ENCODE results near the gene TMEM212.
"Not testable (repeated sequence)": the region's sequence is repeated elsewhere in the genome, so short reads cannot be mapped to it uniquely, and the experiment has no call there.

Gene TMEM212

DNA sequence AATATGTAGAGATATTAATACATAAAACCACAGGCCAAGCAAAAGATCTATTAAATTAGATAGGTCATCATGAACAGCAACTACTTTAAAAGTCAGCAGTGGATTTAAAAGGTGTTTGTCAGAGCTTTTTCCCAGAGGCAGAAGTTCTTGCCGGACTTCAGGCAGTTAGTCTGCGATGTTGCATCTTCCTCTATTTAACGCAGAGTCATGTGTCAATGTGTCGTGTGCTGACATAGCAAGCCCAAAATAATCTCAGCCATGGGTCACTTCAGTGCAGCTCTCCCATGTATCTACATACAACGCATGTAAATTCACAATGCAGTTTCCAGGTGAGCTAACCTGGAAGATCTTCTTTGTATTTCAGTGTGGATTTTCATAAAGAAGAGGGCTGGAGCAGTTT lies 8.0 kb upstream of the TMEM212 start:
- no peak for FAIRE-seq

DNA sequence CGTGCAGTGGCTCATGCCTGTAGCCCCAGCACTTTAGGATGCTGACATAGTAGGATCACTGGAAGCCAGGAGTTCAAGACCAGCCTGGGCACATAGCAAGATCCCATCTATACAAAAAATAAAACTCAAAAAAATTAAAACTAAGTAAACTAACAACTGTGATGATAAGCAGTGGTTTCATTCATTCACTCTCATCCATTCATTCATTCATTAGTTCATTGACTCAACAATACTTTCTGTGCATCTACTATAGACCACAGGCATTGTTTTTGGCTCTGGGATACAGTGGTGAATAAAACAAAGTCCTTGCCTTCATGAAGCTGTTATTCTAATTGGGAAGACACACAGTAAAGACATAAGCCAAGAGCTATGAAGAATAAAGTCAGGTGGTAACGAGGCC lies 7.5 kb upstream of the TMEM212 start:
- no peak for FAIRE-seq

DNA sequence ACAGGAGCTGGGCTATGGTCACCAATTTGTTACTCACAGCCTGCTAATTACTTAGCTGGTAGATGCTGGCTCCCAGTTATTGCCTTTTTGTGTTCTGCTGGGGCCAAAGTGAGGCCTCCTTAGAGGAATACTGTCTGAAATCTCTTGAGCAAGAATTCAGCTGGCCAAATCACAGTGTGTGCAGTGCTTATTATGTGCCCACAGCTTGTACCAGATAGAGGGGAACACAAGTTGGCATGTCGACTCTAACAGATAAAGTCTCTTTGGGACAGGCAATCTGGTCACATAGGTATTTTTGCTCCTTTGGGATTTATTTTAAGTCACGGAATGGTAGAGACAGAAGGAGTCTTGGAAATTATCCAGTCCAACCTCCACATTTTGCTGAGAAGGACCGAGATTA lies 6.3 kb upstream of the TMEM212 start:
- FAIRE-seq: no peak

DNA sequence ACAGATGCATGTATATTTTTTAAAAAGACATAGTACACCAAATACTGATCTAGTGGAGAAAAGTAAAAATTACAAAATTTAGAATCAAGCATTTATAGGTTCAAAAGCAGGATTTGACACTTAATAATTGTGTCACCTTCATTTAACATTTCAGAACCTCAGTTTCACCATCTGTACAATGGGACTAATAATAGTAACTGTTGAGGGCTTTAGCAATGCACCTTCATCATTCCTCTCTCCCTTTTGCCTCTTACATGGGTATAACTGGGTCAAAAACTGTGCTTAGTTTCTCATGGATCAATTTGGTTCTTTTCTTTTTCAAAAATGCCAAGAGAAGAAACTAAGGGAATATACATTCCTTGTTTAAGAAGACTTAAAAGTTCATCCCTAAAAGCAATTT lies 5.5 kb upstream of the TMEM212 start:
- no peak for FAIRE-seq

DNA sequence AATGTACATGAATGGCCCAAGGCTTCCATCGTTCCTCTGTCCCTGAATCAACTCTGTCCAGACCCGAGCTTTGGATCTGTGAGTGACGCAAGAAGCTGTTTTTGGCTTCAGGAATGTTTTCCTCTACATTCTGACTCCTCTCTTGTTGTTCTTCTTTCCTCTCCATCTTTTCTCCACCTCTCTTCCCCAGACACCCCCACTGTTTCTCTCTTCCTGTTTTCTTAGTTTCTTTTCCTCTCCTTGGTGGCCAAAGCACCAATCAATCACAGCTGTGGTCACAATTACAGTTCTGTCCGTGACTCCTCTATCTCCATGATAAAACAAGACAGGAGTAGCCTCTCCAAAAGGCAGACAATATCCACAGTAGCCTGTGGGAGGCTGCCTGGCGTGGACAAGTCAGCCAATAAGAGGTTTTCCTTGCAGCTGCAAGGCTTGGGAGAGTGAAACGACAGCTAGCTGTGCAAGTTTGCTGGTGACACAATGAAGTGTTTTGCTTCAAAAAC lies 4.9 kb upstream of the TMEM212 start:
- FAIRE-seq: no peak

DNA sequence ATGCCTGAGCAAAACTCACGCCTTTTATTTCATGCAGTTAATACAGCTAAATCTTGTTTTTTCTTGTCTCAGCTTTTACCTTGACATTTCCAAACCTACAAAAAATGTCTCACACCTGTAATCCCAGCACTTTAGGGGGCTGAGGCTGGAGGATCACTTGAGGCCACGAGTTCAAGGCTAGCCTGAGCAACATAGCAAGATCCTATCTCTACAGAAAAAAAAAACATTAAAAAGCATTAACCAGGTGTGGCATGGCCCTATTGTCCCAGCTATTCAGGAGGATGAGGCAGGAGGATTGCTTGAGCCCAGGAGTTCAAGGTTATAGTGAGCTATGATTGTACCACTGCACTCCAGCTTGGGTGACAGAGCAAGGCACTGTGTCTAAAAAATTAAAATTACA lies 3.9 kb upstream of the TMEM212 start:
- FAIRE-seq: no peak

GRCh38 chr3:171840445-171840810 lies 2.7 kb upstream of the TMEM212 start:
- no peak for FAIRE-seq

DNA sequence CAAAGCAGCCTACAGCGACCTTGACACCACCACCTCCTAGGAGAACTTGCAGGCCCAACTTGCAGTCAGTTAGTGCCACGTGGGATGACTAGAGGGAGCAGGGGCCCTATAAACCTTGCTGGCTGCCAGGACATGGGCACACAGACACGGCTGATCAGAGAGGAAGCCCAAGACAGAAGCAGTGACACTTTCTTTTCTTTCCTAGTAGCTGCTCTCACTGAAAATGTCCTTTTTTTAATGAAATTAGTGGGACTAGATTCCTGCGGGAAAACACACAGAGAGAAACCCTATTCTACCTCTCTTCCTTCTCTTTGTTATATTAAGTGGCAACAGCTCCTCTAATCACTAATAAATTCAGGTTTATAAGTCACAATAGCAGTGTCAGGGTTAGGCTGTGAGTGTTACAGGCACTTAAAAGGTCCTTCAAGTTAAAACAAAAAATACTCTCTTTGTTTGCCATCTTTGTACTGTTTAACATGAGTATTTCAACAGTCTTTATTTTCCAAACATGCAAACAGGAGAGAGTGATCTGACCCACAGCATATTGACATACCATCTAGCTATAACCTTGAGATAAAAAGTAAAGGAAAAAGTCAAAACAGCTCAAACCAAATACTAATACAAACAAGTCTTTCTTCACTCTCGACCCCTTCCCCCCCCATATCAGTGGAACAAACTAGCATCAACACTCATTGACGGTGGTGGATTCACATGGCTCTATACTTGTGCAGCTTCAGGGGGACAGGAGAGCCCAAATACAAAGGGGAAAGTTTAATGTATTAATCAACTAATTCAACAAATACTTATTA lies 2.1 kb upstream of the TMEM212 start:
- no peak for FAIRE-seq

GRCh38 chr3:171841620-171842000 lies 1.5 kb upstream of the TMEM212 start:
- FAIRE-seq: no peak

DNA sequence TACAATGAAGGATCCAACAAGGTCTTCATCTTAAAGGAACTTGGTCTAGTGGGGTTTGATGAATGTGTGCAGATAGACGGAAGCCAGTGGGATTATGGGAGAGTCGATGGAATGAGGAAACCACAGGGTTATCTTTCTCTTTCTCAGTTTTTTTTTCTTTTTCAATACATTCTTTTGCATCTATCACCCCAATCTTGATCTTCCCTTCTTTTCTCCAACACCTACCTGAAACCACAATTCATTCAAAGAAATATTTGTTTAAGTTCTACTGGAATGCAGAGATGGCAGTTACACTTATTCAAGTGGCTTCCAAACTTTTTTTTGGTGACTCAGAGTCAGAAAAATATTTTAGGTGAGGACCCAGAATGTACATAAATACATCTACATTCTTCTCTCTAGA lies 1.7 kb downstream of the TMEM212 start:
- no peak for FAIRE-seq

DNA sequence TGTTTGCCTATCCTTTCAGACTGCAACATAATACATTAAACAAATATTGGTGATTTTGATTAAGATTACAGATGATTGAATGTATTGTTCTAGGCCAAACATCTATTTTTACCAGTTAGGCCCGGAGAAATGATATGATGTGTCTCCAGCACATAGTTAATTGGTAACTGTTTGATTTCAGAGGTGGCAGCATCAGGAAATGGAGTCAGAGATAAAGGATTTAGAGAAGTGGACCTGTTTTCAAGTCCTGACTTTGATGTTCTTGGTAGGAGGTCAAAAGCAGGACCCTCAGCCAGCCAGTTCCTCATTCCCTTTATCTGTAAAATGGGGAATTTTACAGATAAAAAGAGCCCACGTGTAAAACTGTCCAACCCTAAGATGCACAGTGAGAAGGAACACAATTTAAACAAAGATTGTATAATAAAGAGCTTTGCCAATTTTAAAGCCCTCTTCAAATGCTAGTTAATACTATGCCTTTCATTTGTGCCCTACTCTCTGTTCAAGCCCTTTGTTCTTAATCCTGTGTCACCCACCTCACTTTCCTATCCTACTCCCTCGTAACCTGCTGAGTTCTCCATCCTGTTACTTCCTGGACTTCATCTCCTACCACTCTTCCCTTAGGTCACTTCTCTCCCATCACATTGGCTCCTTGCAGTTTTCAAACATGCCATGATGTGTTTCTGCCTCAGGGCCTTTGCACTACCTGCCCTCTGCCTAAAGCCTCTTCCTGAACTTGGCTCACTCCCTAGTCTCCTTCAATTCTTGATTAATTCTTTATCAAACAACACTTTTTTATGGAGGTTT lies 2.5 kb downstream of the TMEM212 start:
- no peak for FAIRE-seq

GRCh38 chr3:171846597-171846996 lies 3.4 kb downstream of the TMEM212 start:
- no peak for FAIRE-seq

GRCh38 chr3:171847133-171847532 lies 4.0 kb downstream of the TMEM212 start:
- FAIRE-seq: no peak

- FAIRE-seq: no peak
Measured at GRCh38 chr3:171847595-171848259, 4.6 kb downstream of the TMEM212 start.

GRCh38 chr3:171849617-171850319 lies 6.6 kb downstream of the TMEM212 start:
- no peak for FAIRE-seq

DNA sequence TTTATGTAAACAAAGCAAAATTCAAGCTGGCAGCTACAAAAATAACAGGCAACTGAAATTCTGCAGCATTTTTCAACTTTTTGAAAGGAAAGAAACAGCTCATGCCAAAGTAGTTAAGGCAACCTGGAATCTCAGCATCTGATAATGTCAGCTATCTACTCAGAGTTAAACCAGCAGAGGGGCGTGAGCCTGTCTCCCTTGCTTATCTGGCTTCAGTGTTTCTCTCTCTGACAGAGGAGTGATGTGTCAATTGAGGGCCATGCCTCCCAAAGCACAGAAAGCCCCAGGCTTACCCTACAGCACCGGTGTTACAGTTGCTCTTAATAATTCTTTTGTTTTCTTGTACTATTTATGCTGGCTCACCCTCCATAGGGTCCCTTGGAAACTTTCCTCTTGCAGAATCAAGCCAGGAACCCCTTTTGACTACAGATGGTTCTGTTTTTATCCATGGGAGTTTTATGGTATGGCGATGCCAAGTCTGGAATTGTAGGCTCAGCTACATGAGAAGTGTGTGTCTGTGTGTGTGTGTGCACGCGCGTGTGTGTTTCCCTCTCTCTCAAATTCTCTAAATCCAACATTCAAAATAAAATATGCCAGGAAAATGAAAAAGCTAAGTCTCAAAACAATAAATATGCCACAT lies 7.3 kb downstream of the TMEM212 start:
- no peak for FAIRE-seq

DNA sequence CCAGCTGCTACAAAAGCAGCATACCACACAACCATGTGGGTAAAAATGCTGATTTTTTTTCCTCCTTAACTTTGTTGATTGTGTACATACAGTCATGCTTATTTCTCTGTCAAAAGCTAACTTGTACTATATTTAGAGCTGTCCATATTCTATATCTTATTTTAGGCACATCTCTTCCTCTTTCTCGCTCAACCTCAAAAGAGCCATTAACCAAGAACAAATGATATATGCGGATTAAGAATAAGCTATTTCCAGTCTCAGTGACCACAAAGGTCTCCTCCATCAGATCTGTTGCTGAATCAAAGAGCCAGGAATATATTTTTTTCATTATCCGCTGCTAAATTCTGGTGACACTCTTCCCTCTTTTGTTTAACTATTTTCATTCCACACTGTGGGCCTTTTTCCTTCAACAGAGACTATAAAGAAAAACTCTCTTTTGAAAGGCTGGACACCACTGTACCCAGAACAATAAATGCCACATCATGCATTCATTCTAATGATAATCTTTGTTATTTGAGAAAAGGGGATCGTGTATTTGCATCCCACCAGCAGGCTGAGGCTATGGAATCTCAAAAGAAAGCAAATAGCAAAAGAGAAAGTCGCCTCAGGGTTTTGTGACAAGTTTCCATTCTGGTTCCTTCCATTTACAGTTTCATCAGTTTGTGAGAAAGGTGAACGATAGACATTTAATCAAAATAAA lies 8.0 kb downstream of the TMEM212 start:
- FAIRE-seq: no peak

DNA sequence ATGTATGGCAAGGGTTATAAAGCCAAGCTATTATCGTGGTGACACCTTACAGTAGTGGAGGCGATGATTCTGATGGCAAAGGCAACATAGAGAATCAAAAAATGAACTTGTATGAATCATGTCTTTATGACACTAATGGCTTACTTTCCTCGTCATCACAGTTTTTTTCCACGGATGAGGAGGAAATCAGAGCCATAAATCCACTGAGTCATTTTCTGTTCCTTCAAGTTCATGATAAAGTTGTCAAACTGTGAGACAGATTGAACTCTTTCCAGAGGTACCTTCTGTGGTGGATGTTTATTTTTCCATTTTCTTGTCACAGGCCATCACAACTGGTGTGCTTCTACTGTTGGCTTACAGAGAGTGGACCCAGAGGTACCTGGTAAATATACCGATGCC lies 8.5 kb downstream of the TMEM212 start:
- FAIRE-seq: no peak

GRCh38 chr3:171854649-171855305 lies 11.6 kb downstream of the TMEM212 start:
- FAIRE-seq: peak; percentile 3

DNA sequence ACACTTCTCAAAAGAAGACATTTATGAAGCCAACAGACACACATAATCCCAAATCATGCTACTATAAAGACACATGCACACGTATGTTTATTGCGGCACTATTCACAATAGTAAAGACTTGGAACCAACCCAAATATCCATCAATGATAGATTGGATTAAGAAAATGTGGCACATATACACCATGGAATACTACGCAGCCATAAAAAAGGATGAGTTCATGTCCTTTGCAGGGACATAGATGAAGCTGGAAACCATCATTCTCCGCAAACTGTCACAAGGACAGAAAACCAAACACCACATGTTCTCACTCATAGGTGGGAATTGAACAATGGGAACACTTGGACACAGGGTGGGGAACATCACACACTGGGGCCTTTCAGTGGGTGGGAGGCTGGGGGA lies 15.6 kb downstream of the TMEM212 start:
- FAIRE-seq: not testable (repeated sequence)

DNA sequence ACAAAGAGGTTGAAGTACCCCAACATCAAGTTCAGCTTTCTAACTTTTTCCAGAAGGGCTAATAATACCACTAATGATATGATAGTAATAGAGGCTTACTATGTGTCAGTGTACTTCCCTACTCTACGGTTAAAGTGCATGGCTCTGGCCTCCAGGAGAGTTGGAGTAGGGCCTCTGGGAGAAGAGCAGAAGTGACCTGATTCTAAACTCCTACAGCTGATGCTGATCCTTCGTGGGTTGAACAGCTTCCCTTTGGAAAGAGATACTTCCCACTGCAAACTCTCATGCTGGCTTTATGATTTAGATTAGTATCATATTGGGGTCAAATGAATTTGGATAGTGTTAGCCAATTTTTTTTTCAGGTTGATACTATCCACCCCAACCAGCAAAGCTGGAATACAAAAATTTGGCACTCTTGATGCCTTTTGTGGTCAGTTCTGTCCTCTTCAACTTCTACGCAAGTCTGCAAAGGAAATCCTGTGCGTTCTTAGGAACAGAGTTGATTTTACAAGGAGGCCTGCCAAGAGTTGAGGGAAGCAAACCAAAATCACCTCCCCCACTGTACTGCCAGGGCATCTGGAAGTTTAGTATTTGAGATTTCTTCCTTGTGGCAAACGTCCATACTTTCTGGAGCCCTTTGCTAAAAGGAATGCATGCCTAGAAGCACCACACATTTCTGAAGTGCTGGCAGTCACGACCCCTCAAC lies 17.8 kb downstream of the TMEM212 start:
- no peak for FAIRE-seq

Measured in A204.1 (cell line).